Measurements from ENCODE around the gene SCN2A.
"Not testable (repeated sequence)": the region's sequence is repeated elsewhere in the genome, so short reads cannot be mapped to it uniquely, and the experiment has no call there.

SCN2A gene

DNA sequence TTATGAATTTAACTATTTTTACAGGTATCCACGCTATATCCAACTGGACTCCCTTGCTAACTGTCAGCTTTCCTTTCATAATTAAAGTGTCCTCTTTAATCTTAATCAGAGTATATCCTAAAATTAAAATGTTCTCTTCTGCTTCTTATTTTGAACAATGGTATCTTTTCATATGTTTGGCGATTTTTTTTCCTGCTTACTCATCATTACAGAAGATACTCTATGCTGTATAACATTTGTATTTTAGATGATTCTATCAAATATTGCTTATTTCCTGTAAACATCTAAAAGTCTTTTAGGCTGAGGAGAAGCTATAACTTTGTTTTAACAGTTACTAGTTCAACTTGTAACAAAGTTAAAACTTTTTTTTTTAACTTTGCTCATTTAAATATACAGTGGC is 17.4 kb downstream of the SCN2A start:
- no peak for DNase-seq

DNA sequence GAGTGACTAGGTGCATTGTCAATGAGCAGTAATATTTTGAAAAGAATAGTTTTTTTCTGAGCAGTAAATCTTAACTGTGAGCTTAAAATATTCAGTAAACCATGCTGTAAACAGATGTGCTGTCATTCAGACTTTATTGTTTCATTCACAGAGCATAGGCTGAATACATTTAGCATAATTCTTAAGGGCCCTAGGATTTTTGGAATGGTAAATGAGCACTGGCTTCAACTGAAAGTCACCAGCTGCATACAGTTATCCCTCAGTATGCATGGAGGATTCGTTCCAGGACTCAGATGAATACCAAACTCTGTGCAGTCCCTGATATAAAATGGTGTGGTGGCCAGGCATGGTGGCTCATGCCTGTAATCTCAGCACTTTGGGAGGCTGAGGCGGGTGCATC is 21.1 kb downstream of the SCN2A start:
- not testable (repeated sequence) for DNase-seq

DNA sequence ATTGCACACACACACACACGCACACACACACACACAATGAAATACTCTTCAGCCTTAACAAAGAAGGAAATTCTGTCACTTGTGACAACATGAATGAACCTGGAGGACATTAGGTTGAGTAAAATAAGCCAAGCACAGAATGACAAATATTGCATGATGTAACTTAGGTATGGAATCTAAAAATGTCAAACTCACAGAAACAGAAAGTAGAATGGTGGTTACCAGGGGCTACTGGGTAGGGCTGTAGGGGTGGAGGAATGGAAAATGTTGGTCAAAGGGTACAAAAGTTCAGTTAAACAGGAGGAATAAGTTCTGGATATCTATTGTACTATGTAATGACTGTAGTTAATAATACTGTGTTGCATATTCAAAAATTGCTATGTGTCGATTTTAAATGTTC is 29.5 kb downstream of the SCN2A start:
- no peak for DNase-seq

DNA sequence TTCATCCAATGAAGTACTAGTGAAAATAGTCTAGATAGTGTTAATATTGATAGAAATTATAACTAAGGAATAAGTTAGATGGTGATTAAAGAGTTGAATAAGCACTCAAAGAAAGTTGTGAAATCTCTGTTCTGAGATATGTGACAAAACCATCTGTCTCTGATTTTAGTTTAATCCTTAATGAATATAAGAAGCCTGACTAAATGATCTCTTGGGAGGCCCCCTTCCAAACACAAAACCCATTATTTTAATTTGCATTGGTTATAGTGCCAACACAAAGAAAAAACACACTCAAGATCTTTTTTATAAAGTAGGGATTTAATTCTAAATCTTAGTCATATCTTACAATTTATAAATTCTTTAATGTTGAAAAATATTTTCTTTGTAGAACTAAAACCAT is 34.0 kb downstream of the SCN2A start:
- no peak for DNase-seq

DNA sequence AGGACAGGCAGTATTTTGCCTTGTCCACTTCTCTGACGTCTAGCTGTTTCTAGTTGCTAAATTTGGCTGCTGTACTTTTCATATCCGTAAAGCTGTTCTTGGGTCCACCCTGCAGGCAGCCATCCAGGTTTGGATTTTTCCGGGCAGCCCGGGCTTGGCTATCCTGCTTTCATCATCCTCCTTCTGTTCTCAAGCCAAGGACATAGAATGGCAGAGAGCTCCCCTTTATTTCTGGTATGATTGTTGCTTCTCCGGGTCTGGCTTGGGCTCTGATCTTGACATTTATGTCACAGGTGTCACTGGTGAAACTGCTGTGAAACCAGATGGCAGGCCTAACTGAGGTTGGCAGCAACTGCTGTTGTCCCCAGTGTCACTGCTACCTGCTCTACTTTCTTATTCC is 35.5 kb downstream of the SCN2A start:
- no peak for DNase-seq

DNA sequence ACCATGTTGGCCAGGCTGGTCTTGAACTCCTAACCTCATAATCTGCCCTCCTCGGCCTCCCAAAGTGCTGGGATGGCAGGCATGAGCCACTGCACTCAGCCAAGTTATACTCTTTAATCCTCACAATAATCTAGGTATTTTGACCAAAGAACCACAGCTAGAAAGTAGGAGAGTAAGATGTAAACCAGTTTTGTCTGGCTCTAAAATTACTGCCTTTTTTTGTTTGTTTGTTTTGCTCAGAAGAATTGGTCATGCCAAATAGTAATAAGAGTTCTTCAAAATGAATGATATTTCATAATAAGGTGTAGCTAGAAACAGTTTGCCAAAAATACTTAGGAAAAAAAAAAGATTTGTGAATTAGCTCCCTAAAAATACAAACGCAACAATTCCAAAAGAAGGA is 36.7 kb downstream of the SCN2A start:
- no peak for DNase-seq

DNA sequence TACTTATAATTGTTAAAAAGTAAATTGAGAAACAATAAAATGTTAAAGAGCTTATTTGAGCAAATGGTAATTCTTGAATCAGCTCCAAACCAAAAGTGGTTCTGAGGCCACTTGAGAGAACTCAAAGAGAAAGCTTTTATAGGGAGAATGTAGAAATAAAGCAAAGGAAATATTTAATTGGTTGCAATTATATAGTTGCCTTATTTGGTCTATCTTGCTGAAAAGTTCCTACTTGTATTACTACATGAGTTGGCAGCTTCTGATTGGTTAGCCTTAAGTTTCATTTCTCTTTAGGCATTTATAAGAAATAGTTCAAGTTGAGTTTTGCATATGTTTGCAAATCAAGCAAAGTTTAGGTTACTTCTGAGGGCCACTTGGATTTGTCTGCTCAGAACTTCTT is 38.1 kb downstream of the SCN2A start:
- DNase-seq = peak; percentile 11

DNA sequence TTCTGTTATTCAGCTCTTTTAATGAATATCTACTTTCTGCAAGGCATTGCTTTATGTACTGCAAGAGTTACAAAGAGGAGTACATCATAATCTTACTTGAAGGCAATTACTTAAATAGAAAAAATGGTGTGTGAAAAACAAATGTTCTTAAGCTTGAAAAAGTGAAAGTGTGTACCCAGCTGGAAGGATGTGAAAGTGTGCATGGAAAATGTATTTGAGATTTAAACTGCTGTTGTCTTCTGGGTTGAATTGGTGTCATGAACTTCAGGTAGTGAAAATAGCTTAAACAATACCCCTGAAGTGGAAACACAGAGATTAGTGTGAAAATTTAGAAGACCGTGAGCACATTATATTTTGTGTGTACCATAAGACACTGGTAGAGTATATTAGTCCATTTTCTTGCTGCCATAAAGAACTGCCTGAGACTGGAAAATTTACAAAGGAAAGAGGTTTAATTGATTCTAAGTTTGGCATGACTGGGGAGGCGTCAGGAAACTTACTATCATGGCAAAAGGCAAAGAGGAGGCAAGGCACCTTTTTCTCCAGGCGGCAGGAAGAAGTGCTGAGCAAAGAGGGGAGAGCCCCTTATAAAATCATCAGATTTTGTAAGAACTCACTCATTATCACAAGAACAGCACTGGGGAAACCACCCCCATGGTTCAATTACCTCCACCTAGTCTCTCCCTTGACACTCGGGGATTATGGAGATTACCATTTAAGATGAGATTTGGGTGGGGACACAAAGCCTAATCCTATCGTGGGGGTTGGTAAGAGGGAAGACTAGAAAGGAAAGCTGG is 38.8 kb downstream of the SCN2A start:
- DNase-seq = no peak

DNA sequence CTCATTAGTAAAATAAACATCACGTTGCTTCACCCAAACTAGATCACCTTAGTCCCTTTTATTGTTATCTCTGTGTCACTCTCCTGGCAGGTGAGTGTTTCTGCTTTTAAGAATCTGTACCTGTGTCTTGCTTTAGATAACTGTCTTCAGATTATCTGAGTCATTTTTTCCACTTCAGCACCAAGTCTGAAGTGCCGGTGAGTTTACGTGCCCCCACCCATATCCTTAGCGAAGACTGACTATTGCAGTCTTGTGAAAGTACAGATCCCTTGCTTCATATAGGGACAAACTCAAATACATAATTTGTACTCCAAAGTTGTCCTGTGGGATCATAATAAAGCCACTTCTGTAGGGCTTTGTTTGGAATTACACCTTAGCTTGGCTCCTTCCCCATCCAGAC is 41.1 kb downstream of the SCN2A start:
- DNase-seq = no peak

DNA sequence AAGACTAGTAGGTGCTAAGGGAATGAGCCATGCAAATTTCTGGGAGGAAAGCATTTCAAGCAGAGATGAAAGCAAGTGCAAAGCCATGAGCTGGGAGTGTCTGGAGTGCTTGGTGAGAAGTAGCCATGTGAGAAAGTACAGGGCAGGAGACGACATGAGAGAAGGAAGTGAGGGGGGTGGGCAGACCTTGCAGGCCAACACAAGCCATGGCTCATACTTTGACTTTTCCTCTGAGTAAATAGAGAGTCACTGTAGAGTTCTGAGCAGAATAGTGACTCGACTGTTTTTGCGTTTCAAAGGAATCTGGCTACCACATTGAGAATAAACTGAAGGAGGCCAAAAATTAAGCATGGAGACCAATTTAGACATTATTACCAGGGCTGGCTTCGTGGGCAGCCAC is 42.2 kb downstream of the SCN2A start:
- DNase-seq = no peak

DNA sequence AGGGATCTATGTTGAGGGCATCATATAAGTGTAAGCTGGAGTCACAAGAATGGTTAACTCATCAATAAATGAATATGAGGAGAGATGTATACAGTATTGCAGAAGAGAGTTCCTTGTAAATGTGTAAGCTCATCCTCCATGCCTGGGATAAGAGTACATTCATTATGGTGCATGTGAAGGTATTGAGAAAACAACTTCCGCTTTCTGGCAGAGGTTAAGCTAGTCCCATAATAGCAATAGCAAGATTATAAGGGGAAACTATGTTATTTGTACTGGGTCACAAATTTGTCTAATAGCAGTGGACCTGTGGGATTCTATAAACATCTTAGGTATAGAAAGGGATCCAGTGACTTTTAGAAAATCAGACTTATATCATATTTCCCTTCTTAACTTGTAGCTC is 44.1 kb downstream of the SCN2A start:
- no peak for DNase-seq

DNA sequence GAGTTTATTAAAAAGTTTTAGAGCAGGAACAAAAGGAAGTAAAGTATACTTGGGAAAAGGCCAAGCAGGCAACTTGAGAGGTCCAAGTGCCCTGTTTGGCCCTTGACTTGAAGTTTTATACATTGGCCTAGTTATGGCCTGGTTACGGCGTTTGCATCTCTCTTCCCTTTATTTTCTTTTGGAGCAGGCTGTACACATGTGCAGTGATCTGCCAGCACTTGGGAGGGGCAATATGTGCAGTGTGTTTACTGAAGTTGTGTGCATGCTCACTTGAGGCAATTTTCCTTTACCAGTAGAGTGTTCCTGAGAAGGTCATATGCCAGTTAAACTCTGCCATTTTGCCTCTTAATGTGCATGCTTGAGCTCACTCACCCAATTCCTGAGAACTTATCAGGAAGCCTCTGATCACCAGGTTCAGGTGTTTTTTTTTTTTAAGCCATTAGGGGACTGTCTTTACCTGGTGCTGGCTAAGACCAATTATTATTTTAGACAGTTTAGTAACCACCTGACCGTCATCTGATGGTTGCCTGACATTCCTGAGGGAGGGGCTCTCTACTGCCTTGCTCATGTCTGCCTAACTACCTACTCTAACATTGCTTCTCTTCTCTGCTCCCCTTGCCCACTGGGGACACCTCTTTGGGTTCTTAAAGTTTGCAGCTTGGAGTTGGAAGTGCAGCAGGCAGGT is 48.0 kb downstream of the SCN2A start:
- DNase-seq = no peak

DNA sequence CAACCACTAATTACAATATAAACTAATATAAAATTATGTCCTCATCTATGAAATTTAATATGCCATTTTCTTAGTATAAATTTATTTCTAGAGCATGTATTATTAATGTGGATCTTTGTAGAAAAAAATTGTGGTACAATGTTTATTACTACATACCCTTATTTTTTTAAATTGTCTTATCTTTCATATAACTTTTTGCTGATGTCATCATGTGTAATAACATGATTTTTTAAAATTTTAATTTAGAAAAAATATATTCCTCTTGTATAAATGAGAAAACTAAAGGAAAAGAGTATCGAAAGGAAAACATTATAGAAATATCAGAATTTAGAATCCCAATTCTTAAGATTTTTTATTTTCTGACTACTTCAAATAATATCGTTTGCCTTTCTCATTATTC is 49.9 kb downstream of the SCN2A start:
- DNase-seq = no peak

DNA sequence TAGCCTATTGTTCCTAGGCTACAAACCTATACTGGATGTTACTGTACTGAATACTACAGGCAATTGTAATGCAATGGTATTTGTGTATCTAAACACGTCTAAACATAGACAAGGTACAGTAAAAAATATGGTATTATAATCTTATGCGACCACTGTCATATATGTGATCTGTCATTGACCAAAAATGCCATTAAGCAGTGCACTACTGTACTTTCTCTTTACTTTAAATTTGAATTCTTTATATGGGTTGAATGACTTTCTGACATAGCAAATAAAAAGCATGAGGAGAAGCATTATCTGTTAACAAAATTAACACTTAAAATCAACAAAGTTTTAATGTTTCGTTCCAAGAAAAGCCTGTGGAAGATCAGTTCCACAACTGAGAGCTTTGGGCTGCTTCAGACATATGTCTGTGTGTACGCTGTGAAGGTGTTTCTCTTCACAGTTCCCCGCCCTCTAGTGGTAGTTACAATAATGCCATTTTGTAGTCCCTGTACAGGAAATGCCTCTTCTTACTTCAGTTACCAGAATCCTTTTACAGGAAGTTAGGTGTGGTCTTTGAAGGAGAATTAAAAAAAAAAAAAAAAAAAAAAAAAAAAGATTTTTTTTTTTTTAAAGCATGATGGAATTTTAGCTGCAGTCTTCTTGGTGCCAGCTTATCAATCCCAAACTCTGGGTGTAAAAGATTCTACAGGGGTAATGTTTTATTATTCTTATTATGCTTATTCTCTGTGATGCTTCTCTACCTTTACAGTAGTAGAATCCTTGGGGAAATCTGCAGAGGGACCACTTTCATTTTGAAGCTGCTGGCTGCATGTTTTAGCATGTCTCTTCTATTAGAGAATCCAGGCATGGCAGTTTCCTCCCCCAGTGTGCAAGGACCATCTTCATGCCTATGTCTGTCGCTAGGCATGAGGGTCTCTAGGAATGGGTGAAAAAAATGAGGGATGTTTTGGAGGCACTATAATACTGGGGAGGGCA is 54.5 kb downstream of the SCN2A start:
- DNase-seq = peak; percentile 74

DNA sequence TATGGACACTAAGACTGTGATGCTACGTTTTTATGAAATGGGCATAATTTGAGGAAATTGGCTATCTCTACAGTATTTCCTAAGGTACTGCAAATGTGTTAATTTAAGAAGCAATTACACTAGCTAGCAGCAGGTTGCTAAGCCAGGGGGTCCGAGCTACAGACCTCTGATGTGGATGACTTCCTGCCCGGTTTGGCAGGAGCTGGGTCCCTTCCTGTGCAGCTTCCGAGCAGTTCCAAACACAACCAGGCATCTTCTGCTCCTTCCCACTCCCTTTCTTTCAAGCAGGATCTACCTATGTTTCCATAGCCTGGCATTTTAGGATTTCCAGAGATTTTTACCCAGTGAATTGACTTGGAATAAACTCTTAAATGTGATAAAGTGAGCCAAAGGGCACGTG is 55.7 kb downstream of the SCN2A start:
- DNase-seq = no peak

DNA sequence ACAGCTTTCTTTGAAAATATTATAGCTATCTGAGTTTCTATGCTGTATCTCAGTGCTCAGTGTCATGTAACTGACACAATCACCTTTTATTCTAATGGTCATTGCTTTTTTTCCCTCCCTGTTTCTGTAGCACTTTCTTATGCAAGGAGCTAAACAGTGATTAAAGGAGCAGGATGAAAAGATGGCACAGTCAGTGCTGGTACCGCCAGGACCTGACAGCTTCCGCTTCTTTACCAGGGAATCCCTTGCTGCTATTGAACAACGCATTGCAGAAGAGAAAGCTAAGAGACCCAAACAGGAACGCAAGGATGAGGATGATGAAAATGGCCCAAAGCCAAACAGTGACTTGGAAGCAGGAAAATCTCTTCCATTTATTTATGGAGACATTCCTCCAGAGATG is 56.4 kb downstream of the SCN2A start:
- no peak for DNase-seq

DNA sequence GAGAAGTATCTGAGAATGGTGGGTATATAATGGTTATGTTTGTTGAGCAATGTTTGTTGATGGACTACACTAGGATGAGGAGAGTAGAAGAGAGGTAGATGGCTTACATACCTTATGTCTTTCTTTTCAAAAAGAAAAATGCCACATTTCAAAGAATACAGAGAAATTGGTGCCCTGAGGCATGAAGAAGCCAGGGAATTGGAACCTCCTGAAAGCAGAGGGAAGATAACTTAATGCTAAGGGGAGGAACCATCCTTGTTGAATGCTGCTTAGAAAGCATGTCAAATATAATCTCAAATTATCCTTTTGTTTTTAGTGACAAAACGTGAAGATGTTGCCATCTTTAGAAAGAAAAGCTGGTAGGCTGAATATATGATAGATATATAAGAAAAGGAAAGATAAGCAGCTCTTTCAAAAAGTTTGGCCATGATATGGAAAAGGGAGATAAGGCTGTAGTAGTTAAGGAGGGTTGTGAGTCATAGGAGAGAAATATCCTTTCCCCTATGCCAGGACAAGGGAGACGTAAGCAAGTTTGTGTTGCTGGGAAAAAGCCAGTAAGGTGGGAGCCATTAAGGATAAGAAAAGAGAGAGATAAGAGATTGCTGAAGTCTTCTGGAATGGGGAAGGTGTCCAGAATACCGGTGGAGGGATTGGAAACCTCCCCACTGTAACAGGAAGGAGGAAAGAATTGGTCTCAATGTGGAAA is 66.3 kb downstream of the SCN2A start:
- no peak for DNase-seq

DNA sequence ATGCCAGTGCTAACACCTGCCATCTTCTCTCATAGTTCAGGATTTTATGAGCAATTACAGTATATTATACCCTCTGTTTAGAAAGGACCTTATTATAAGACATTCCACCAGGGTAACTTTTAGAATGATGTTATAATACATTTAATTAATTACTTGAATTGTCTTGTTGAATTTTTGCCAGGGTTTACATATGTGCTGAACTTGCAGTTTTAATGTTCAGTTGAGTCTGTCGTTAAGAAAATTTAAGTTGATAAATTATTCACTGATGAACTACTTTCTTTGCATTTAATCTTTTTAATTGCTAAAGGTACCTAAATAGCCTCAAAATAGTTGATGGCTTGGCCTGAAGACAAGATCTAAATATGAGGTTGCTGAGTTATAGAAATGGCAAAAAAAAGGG is 68.1 kb downstream of the SCN2A start:
- DNase-seq = no peak

DNA sequence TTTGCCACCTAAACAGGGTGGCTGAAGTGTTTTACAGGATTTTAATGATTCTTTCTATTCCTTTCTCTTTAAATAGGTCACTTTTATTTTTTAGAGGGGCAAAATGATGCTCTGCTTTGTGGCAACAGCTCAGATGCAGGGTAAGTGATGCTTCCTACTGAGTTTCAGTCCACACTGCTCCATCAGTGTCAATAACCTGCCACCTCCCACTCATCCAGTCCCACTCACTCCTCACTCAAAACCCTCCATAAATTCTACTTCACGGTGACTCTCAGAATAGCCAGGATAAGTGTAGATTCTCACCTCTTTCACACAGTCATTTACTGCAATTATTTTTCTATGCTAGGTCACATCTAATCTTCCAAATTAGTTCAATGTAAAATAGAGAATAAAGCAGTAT is 72.7 kb downstream of the SCN2A start:
- DNase-seq = no peak

DNA sequence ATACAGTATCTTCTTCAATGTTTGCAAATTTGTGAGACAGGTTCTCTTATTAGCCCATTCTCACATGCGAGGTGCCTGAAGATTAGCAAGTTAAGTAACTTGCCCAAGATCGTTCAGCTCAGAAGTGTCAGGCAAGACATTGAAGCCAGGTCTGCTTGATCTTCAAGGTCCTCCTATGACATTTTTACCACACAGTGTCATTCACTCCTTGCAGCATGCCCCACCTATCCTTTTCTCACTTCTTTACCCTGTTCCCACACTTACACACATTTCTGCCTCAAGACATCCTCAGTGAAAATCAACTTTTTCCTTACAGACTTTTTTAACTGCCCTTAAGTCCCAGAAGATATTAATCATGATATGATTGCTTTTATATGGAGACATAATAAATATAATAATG is 73.8 kb downstream of the SCN2A start:
- no peak for DNase-seq

DNA sequence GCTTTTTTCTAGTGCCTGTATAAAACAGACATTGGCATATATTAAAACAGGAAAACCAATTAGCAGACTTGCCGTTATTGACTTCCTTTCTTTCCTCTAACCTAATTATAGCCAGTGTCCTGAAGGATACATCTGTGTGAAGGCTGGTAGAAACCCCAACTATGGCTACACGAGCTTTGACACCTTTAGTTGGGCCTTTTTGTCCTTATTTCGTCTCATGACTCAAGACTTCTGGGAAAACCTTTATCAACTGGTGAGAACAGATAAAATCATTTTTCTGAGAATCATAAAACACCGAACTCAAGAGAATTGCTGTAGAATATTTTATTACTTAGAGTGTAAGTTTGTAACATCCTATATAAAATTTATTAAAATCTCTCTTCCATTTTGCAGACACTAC is 74.3 kb downstream of the SCN2A start:
- no peak for DNase-seq

DNA sequence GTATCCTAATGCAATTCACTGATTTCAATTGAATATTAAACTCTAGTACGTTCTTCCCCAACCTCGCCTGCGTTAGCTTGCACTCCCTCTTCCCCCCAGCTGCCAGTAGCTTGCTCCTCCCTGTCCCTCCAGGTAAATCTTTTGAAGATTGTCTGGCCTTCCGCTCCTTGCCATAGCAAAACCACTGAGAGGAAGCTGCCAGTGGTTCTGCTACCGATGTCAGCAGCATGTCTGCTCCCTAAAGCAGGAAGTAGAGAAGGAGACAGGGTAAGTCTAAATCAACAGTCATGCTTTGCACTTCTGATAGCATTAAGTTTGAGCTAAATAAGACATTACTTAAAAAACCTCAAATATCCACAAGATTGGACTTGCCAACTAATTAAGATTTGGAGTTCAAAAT is 89.1 kb downstream of the SCN2A start:
- no peak for DNase-seq

DNA sequence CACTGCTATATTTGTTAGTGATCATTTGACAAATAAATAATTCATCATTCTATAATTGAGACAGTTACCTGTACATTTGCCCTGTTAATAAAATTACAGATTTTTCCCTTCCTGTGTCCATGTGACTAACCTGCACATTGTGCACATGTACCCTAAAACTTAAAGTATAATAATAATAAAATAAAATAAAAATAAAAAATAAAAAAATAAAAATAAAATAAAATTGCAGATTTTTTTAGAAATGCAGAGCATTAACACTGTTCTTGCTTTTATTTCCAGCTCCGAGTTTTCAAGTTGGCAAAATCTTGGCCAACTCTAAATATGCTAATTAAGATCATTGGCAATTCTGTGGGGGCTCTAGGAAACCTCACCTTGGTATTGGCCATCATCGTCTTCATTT is 105.1 kb downstream of the SCN2A start:
- DNase-seq = not testable (repeated sequence)

All from suppressor macrophage treated with lipopolysaccharide for 4 hours (primary cell).